ENCODE results near the gene RIPOR3.
"Not testable (repeated sequence)": the region's sequence is repeated elsewhere in the genome, so short reads cannot be mapped to it uniquely, and the experiment has no call there.

The RIPOR3 gene

GRCh38 chr20:50607436-50607835 lies 83.9 kb downstream of the RIPOR3 start:
- no peak for DNase-seq (ENCODE audit: low read depth, low spot score)

GRCh38 chr20:50605136-50605535 lies 86.2 kb downstream of the RIPOR3 start:
- no peak for DNase-seq (ENCODE audit: low read depth, low spot score)

GRCh38 chr20:50604451-50604850 lies 86.9 kb downstream of the RIPOR3 start:
- no peak for DNase-seq (ENCODE audit: low read depth, low spot score)

- no peak for DNase-seq (ENCODE audit: low read depth, low spot score)
These were observed 88.8 kb downstream of the RIPOR3 start for GRCh38 chr20:50602432-50603088.

- DNase-seq (ENCODE audit: low read depth, low spot score): no peak
These were observed 89.6 kb downstream of the RIPOR3 start for GRCh38 chr20:50601511-50602431.

GRCh38 chr20:50600281-50600895 lies 91.0 kb downstream of the RIPOR3 start:
- DNase-seq (ENCODE audit: low read depth, low spot score): no peak

- not testable (repeated sequence) for DNase-seq (ENCODE audit: low read depth, low spot score)
These were observed 92.6 kb downstream of the RIPOR3 start for GRCh38 chr20:50598768-50599167.

- DNase-seq (ENCODE audit: low read depth, low spot score): no peak
These were observed 93.3 kb downstream of the RIPOR3 start for GRCh38 chr20:50598074-50598473.

GRCh38 chr20:50597406-50597969 lies 93.9 kb downstream of the RIPOR3 start:
- DNase-seq (ENCODE audit: low read depth, low spot score): no peak

GRCh38 chr20:50596694-50597021 lies 94.7 kb downstream of the RIPOR3 start:
- no peak for DNase-seq (ENCODE audit: low read depth, low spot score)

- no peak for DNase-seq (ENCODE audit: low read depth, low spot score)
These were observed 95.2 kb downstream of the RIPOR3 start for GRCh38 chr20:50595988-50596693.

- no peak for DNase-seq (ENCODE audit: low read depth, low spot score)
These were observed 95.9 kb downstream of the RIPOR3 start for GRCh38 chr20:50595433-50595895.

- no peak for DNase-seq (ENCODE audit: low read depth, low spot score)
These were observed 96.5 kb downstream of the RIPOR3 start for GRCh38 chr20:50594591-50595432.

GRCh38 chr20:50594231-50594590 lies 97.1 kb downstream of the RIPOR3 start:
- DNase-seq (ENCODE audit: low read depth, low spot score): no peak

- DNase-seq (ENCODE audit: low read depth, low spot score): no peak
These were observed 98.4 kb downstream of the RIPOR3 start for GRCh38 chr20:50593005-50593335.

GRCh38 chr20:50592282-50593004 lies 98.9 kb downstream of the RIPOR3 start:
- no peak for DNase-seq (ENCODE audit: low read depth, low spot score)

GRCh38 chr20:50591233-50591852 lies 100.0 kb downstream of the RIPOR3 start:
- DNase-seq (ENCODE audit: low read depth, low spot score): no peak

GRCh38 chr20:50590348-50590664 lies 101.0 kb downstream of the RIPOR3 start:
- DNase-seq (ENCODE audit: low read depth, low spot score): no peak

GRCh38 chr20:50589548-50590347 lies 101.6 kb downstream of the RIPOR3 start:
- DNase-seq (ENCODE audit: low read depth, low spot score): no peak

Measured in brain pericyte (primary cell).